GM13977 (cell line): ENCODE results near the gene C16orf86.

Experiments
- DNase-seq: peaks from one replicate; pipeline ENCODE4 v3.0.0; 2012; ENCODE audit warnings: low spot score
- in situ Hi-C: fragments of 300-500 bp; cut with MboI; formaldehyde crosslinking; loops from one replicate; pipeline ENCODE4 v1.12.0; 2022; ENCODE audit warnings: low sequenced_read_pairs, low pct_unique_long_range_greater_than_20kb, mixed read lengths, inconsistent platforms; ENCODE audit not compliant: unreplicated experiment
- TF ChIP-seq, protein P1 (sequence below): IDR thresholded peaks from 2 replicates; pipeline ENCODE4 v1.5.1; 2012; ENCODE audit warnings: mild to moderate bottlenecking, control low read depth; ENCODE audit not compliant: insufficient read depth; ENCODE audit errors: extremely low read depth, missing control alignments

The C16orf86 gene, protein sequence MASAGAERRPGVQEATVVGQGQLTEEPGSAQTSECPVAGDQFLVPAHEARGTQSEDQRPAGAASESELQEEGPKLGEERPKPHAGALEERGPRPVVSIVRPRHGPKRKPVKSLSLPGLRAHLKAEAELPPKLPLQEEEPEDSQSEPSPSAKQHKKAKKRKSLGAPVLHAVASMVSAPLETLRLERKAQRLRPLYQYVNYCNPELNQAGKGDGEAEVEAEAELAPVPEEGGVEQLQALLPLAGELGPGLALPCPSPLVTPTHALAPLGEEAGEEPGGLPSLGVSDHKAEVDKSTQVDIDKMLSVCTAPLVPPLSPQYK

DNA sequence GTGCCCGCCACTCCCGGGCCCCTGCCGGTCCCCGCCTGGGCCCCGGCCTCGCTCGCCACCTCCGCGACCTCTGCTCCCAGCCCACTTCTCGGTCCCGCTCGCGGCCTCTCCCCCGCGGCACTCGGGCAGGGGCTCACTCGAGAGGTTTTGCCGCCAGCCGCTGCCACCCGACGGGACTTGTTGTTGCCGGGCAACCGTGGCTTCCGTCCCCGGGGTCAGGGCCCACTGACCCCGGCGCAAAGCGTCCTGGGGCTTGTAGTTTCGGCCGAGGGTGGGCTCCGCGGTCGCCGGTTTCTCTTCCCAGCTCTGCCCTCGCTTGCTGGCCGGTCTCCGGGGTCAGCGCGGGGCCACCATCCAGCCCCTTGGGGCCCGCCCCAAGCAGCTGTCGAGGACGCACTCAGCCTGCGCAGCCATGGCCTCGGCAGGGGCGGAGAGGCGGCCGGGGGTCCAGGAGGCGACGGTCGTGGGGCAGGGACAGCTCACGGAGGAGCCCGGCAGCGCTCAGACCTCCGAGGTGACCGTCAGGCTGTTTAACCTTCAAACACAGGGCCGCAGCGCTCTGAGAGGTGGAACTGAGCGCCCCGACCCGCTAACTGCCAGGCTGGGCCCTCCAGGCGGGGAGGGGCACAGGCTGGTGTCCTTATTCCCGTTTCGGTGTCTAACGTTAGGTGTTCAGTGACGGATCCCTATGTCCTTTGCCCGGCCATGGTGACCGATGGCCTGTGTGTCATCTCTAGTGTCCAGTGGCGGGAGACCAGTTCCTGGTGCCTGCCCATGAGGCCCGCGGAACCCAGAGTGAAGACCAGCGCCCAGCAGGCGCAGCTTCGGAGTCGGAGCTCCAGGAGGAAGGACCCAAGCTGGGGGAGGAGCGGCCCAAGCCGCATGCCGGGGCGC lies at the start of gene C16orf86, which contains the start of gene ENKD1:
C16orf86 (plus strand) TSS at position 256 of the 894 bp plus-strand sequence; CDS start at position 413, 157 bp downstream.
ENKD1 (minus strand) TSS at position 192 of the 894 bp plus-strand sequence. CDS start 308 bp downstream, outside the sequence.
- TF ChIP-seq, protein P1, sequence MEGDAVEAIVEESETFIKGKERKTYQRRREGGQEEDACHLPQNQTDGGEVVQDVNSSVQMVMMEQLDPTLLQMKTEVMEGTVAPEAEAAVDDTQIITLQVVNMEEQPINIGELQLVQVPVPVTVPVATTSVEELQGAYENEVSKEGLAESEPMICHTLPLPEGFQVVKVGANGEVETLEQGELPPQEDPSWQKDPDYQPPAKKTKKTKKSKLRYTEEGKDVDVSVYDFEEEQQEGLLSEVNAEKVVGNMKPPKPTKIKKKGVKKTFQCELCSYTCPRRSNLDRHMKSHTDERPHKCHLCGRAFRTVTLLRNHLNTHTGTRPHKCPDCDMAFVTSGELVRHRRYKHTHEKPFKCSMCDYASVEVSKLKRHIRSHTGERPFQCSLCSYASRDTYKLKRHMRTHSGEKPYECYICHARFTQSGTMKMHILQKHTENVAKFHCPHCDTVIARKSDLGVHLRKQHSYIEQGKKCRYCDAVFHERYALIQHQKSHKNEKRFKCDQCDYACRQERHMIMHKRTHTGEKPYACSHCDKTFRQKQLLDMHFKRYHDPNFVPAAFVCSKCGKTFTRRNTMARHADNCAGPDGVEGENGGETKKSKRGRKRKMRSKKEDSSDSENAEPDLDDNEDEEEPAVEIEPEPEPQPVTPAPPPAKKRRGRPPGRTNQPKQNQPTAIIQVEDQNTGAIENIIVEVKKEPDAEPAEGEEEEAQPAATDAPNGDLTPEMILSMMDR = no peak
- DNase-seq = peak; percentile 97
- in situ Hi-C loops = no loop called here

DNA sequence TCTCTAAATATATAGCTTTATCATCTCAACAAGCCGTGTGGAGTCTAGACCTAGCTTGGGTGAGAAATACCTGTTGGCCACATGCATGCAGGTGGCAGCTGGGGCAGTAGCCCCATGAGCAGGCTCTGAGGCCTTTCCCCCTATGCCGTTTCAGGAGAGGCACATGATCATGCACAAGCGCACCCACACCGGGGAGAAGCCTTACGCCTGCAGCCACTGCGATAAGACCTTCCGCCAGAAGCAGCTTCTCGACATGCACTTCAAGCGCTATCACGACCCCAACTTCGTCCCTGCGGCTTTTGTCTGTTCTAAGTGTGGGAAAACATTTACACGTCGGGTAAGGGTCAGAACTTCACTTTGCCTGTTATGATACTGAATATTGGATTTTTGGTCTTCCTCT lies 38.4 kb upstream of the C16orf86 start:
- in situ Hi-C loops = no loop called here
- TF ChIP-seq, protein P1 = no peak
- DNase-seq = no peak

DNA sequence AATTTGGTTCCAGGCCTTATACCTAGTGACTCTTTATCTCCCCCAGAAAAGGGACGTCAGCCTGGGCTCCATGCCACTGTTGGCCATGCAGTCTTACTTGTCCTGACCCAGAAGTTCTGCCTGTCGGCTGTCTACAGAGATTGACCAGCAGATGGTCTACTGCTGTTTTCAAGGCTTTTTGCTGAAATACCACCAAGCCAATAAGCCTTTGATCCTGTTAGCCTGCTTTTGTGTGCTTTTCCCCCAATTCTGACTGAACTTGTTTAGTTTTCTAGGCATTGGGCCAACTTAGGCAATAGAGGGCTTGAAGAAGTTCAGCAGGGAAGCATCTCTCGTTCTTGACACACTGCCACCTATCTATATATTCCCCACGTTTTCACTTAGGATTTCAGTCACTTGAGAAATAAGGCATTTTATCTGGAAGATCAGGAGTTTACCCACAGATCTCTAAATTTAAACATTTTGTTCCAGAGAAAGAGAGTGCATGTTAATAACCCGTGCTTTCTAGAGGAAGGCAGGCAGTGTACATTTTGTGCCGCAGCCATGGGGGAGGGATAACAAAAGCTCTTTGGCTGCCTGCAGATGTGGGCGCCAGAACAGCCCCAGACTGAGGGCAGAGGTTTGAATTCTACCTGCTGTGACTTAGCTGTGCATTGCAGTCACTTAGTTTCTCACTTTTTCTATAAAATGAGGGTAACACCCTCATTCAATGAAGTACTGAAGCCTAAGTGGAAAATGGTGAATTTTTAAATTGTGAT lies 34.0 kb upstream of the C16orf86 start:
- in situ Hi-C loops = no loop called here
- no peak for DNase-seq
- TF ChIP-seq, protein P1 = no peak

DNA sequence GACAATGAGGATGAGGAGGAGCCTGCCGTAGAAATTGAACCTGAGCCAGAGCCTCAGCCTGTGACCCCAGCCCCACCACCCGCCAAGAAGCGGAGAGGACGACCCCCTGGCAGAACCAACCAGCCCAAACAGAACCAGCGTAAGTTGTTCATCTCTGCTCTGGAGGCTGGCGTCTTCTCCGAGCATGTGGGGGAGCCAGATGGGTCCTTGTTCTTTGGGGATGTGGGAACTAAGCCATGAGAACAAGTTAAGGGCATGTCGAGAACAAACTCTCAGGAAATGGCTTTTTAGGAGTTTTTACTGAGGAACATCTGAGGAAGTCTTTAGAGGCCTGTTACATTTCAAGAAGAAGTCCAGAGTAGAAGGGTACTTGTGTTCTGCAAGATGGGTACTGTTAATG lies 29.9 kb upstream of the C16orf86 start:
- DNase-seq = no peak
- TF ChIP-seq, protein P1 = no peak
- in situ Hi-C loops = no loop called here

DNA sequence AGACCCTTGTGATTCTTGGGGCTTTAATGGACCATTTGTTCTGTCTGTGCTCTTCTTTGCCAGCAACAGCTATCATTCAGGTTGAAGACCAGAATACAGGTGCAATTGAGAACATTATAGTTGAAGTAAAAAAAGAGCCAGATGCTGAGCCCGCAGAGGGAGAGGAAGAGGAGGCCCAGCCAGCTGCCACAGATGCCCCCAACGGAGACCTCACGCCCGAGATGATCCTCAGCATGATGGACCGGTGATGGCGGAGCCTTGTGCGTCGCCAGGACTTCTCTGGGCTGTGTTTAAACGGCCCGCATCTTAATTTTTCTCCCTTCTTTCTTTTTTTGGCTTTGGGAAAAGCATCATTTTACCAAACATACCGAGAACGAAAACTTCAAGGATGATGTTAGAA lies 29.0 kb upstream of the C16orf86 start:
- TF ChIP-seq, protein P1 = no peak
- no peak for DNase-seq
- in situ Hi-C loops = no loop called here
